Activated gamma-delta T cell (primary cell): ENCODE data around the gene CCDC154.

Source experiments
- DNase-seq: peaks from one replicate; lab custom pipeline; 2025; lab: John Stamatoyannopoulos, UW

Gene CCDC154

GRCh38 chr16:1393613-1394176 is 50.7 kb downstream of the CCDC154 start:
- no peak for DNase-seq

GRCh38 chr16:1392826-1393225 is 51.5 kb downstream of the CCDC154 start:
- no peak for DNase-seq

GRCh38 chr16:1390239-1390779 is 54.0 kb downstream of the CCDC154 start:
- no peak for DNase-seq

- no peak for DNase-seq
Observed at GRCh38 chr16:1389762-1390161, 54.6 kb downstream of the CCDC154 start.

- DNase-seq = no peak
Observed at GRCh38 chr16:1387331-1387730, 57.0 kb downstream of the CCDC154 start.

GRCh38 chr16:1385232-1385631 is 59.1 kb downstream of the CCDC154 start:
- DNase-seq = no peak
